Mucosa of gallbladder (tissue), 1 donor: Measurements from ENCODE around the gene RIPK3. TPM values are rescaled to one million over a fixed set of nuclear protein-coding genes. Genes with fewer than 3 reads are reported as not detected.

Source experiments
- DNase-seq: peaks from one replicate; pipeline ENCODE4 v3.0.0-alpha.2; 2020; ENCODE audit warnings: low spot score
- total RNA-seq: library from RNA; stranded (reverse); gene quantifications from one replicate; pipeline ENCODE4 v1.2.1, GENCODE V29; 2021
- donor health status: DM: no; HTN: no; CAD: no.

RIPK3 gene
- total RNA-seq, 1 donor from 2014 or later = 56.5 TPM

- no peak for DNase-seq
Observed at GRCh38 chr14:24348186-24348585, 8.4 kb upstream of the RIPK3 start.

GRCh38 chr14:24347134-24347533 lies 7.3 kb upstream of the RIPK3 start:
- DNase-seq = no peak

GRCh38 chr14:24343795-24344660 lies 4.2 kb upstream of the RIPK3 start:
- DNase-seq = no peak

GRCh38 chr14:24342889-24343288 lies 3.1 kb upstream of the RIPK3 start:
- DNase-seq = no peak

GRCh38 chr14:24340606-24341005 lies 815 bp upstream of the RIPK3 start:
- DNase-seq = no peak

- DNase-seq = no peak
Observed at GRCh38 chr14:24338843-24339242, 948 bp downstream of the RIPK3 start.

- no peak for DNase-seq
Observed at GRCh38 chr14:24337824-24338175, 2.0 kb downstream of the RIPK3 start.

- no peak for DNase-seq
Observed at GRCh38 chr14:24337144-24337823, 2.5 kb downstream of the RIPK3 start.

- no peak for DNase-seq
Observed at GRCh38 chr14:24335461-24336171, 4.2 kb downstream of the RIPK3 start.

GRCh38 chr14:24334431-24335291 lies 5.1 kb downstream of the RIPK3 start, which contains the start of gene ADCY4:
Gene ADCY4 (minus strand): TSS chr14:24335071. CDS start chr14:24334652, 419 bp downstream.
- DNase-seq = no peak

- peak; percentile 86 for DNase-seq
Observed at GRCh38 chr14:24332268-24332993, 7.4 kb downstream of the RIPK3 start.

- DNase-seq = no peak
Observed at GRCh38 chr14:24331731-24332267, 8.0 kb downstream of the RIPK3 start.

- DNase-seq = no peak
Observed at GRCh38 chr14:24330973-24331674, 8.7 kb downstream of the RIPK3 start.

GRCh38 chr14:24329736-24330135 lies 10.1 kb downstream of the RIPK3 start:
- peak; percentile 76 for DNase-seq

- no peak for DNase-seq
Observed at GRCh38 chr14:24329073-24329663, 10.6 kb downstream of the RIPK3 start.

- peak; percentile 65 for DNase-seq
Observed at GRCh38 chr14:24327914-24328313, 11.9 kb downstream of the RIPK3 start.

- no peak for DNase-seq
Observed at GRCh38 chr14:24327303-24327702, 12.5 kb downstream of the RIPK3 start.

GRCh38 chr14:24325963-24326362 lies 13.8 kb downstream of the RIPK3 start:
- DNase-seq = no peak

GRCh38 chr14:24325041-24325530 lies 14.7 kb downstream of the RIPK3 start:
- DNase-seq = no peak
